Karpas-422 (cell line): ENCODE data around the gene FER. TPM values are rescaled to one million over a fixed set of nuclear protein-coding genes. Genes with fewer than 3 reads are reported as not detected.

Source experiments
- DNase-seq: peaks from one replicate; pipeline ENCODE4 v3.0.0-alpha.2; 2015
- H2AFZ ChIP-seq: fragments of 200-600 bp; sonication (generic); 2 replicates; pipeline ENCODE4 v1.6.1; 2014; ENCODE audit warnings: antibody characterized with exemption, low read length, mixed read lengths
- H3K27ac ChIP-seq: fragments of 200-600 bp; sonication (generic); 2 replicates; pipeline ENCODE4 v1.5.1; 2014; ENCODE audit warnings: mild to moderate bottlenecking, low read length, moderate library complexity
- H3K27me3 ChIP-seq: fragments of 200-600 bp; sonication (generic); 2 replicates; pipeline ENCODE4 v1.6.1; 2014; ENCODE audit warnings: low read length, mixed read lengths
- H3K36me3 ChIP-seq: fragments of 200-600 bp; sonication (generic); 2 replicates; pipeline ENCODE4 v1.6.1; 2014; ENCODE audit warnings: low read length, mixed read lengths; ENCODE audit not compliant: insufficient read depth
- H3K4me1 ChIP-seq: fragments of 200-600 bp; sonication (generic); 2 replicates; pipeline ENCODE4 v1.6.1; 2014; ENCODE audit warnings: mild to moderate bottlenecking, low read length, mixed read lengths
- H3K4me2 ChIP-seq: fragments of 200-600 bp; sonication (generic); 2 replicates; pipeline ENCODE4 v1.6.1; 2014; ENCODE audit warnings: low read length, low read depth, mild to moderate bottlenecking; ENCODE audit not compliant: poor library complexity, severe bottlenecking
- H3K4me3 ChIP-seq: fragments of 200-600 bp; sonication (generic); 2 replicates; pipeline ENCODE4 v1.5.1; 2014; ENCODE audit warnings: mild to moderate bottlenecking, antibody characterized with exemption, low read length, mixed read lengths
- H3K79me2 ChIP-seq: fragments of 200-600 bp; sonication (generic); 2 replicates; pipeline ENCODE4 v1.6.1; 2014; ENCODE audit warnings: mild to moderate bottlenecking, low read length, mixed read lengths
- H3K9ac ChIP-seq: fragments of 200-600 bp; sonication (generic); 2 replicates; pipeline ENCODE4 v1.6.0; 2014; ENCODE audit warnings: low read length
- H3K9me2 ChIP-seq: fragments of 200-600 bp; sonication (generic), shearing (Covaris generic); replicated peaks from 2 replicates; pipeline ENCODE4 v1.6.0; 2014; ENCODE audit warnings: mild to moderate bottlenecking, low read length, moderate library complexity; ENCODE audit not compliant: insufficient read depth
- H3K9me3 ChIP-seq: fragments of 300-700, 200-600 bp; sonication (generic); 2 replicates; pipeline ENCODE4 v1.6.1; 2014; ENCODE audit warnings: low read length, mixed read lengths
- H4K20me1 ChIP-seq: fragments of 200-600 bp; sonication (generic); 2 replicates; pipeline ENCODE4 v1.6.1; 2014; ENCODE audit warnings: mild to moderate bottlenecking, antibody characterized with exemption, low read length, low read depth; ENCODE audit not compliant: insufficient read depth
- total RNA-seq: library from RNA; depleted of rRNA; stranded (reverse); fragments of >200 nt; shearing (Covaris generic); gene quantifications from 2 replicates; pipeline ENCODE4 v1.2.3, GENCODE V29; 2014; ENCODE audit warnings: low replicate concordance

The FER gene
- total RNA-seq, 1 experiment from 2014 or later, result 14.6 TPM

DNA sequence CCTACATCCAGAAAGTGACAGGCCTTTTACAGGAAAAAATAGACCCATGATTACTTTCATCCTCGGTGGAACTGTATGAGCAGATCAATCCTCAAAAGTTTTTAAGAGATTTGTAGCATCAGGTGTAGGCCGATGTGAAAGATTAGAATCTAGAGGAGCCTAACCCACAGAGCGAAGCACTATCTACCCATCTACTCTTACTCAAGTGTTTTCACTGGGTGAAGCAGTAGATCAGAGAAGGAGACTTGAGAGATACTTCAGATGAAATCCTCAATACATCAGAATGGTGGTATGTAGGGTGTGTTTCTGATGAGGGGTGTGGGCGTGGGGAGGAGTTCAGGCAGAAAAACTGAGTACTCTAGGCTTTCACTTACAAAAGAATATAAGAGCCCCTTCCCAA lies 192.8 kb downstream of the FER start:
- H3K27me3 ChIP-seq, result no peaks in the 10 kb centered on the region
- no peak overlapping the region for H3K4me3 ChIP-seq
- H3K9ac ChIP-seq, result no peak overlapping the region
- H3K79me2 ChIP-seq, result no peaks in the 10 kb centered on the region
- no peaks in the 10 kb centered on the region for H3K9me2 ChIP-seq
- H2AFZ ChIP-seq, result no peak overlapping the region
- DNase-seq, result no peak
- no peaks in the 10 kb centered on the region for H3K4me1 ChIP-seq
- no peak overlapping the region for H3K27ac ChIP-seq
- 0 out of 2 replicates have a peak, but pooled peaks cover 5% of the 10 kb centered on the region for H4K20me1 ChIP-seq
- no peaks in the 10 kb centered on the region for H3K36me3 ChIP-seq
- no peaks in the 10 kb centered on the region for H3K9me3 ChIP-seq
- no peak overlapping the region for H3K4me2 ChIP-seq

DNA sequence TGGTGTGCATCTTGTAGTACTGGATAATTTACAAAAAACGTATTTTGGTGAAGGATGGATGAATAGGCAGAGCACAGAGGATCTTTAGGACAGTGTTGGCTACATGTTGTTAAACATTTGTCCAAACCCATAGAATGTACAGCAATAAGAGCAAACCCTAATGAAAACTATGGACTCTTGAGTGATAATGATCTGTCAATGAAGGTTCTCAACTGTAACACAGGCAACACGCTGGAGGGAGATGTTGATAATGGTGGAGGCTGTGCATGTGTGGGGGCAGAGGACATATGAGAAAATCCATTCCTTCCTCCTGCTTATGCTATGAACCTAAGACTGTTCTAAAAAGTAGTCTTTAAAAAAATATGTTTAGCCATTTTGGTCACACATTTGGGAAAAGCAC lies 194.0 kb downstream of the FER start:
- no peak for DNase-seq
- Histone ChIP-seq H3K9ac (no peak overlapping the region), H3K9me2 (no peaks in the 10 kb centered on the region), H3K9me3 (no peaks in the 10 kb centered on the region), H3K4me3 (no peak overlapping the region), H2AFZ (no peak overlapping the region), H3K79me2 (no peaks in the 10 kb centered on the region), H3K27ac (no peak overlapping the region), H3K36me3 (no peaks in the 10 kb centered on the region), H3K4me2 (no peak overlapping the region), H4K20me1 (0 out of 2 replicates have a peak, but pooled peaks cover 5% of the 10 kb centered on the region), H3K27me3 (no peaks in the 10 kb centered on the region), H3K4me1 (no peaks in the 10 kb centered on the region)

GRCh38 chr5:108942701-108943100 lies 195.0 kb downstream of the FER start:
- no peak for DNase-seq
- Histone ChIP-seq H3K4me3 (no peak overlapping the region), H3K4me1 (no peaks in the 10 kb centered on the region), H3K27ac (no peak overlapping the region), H3K9me2 (no peaks in the 10 kb centered on the region), H2AFZ (no peak overlapping the region), H3K4me2 (no peak overlapping the region), H3K36me3 (no peaks in the 10 kb centered on the region), H3K9me3 (no peaks in the 10 kb centered on the region), H3K27me3 (no peaks in the 10 kb centered on the region), H3K79me2 (no peaks in the 10 kb centered on the region), H4K20me1 (0 out of 2 replicates have a peak, but pooled peaks cover 10% of the 10 kb centered on the region), H3K9ac (no peak overlapping the region)

GRCh38 chr5:108945094-108945493 lies 197.4 kb downstream of the FER start:
- H3K27ac ChIP-seq, result no peak overlapping the region
- H4K20me1 ChIP-seq, result 0 out of 2 replicates have a peak, but pooled peaks cover 5% of the 10 kb centered on the region

GRCh38 chr5:108946008-108946407 lies 198.3 kb downstream of the FER start:
- Histone ChIP-seq H3K4me3 (no peak overlapping the region), H3K27me3 (no peaks in the 10 kb centered on the region), H3K36me3 (no peaks in the 10 kb centered on the region), H4K20me1 (0 out of 2 replicates have a peak, but pooled peaks cover 5% of the 10 kb centered on the region), H2AFZ (no peak overlapping the region), H3K4me1 (no peaks in the 10 kb centered on the region), H3K9me2 (no peaks in the 10 kb centered on the region), H3K9me3 (no peaks in the 10 kb centered on the region), H3K79me2 (no peaks in the 10 kb centered on the region), H3K9ac (no peak overlapping the region), H3K27ac (no peak overlapping the region), H3K4me2 (no peak overlapping the region)
- DNase-seq, result no peak

More at GRCh38 chr5:108945094-108945493, 197.4 kb downstream of the FER start:
- DNase-seq, result no peak
- H3K36me3 ChIP-seq, result no peaks in the 10 kb centered on the region
- no peaks in the 10 kb centered on the region for H3K9me3 ChIP-seq
- H3K4me3 ChIP-seq, result no peak overlapping the region
- no peak overlapping the region for H3K4me2 ChIP-seq
- no peaks in the 10 kb centered on the region for H3K4me1 ChIP-seq
- no peak overlapping the region for H2AFZ ChIP-seq
- no peak overlapping the region for H3K9ac ChIP-seq
- no peaks in the 10 kb centered on the region for H3K79me2 ChIP-seq
- no peaks in the 10 kb centered on the region for H3K9me2 ChIP-seq
- no peaks in the 10 kb centered on the region for H3K27me3 ChIP-seq

DNA sequence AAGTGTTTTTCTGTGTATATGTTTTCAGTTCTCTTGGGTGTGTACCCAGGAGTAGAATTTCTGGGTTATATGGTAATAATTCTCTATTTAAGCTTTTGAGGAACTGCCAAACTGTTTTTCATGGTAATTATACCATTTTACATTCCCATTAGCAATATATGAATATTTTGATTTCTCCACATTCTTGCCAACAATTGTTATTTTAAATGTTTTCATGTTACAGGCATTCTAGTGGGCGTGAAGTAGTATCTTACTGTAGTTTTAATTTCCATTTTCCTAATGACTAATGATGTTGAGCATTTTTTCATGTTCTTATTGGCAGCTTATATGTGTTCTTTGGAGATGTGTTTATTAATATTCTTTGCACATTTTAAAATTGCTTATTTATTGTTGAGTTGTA lies 199.5 kb downstream of the FER start:
- H3K4me1 ChIP-seq, result no peaks in the 10 kb centered on the region
- no peak overlapping the region for H3K27ac ChIP-seq
- H3K36me3 ChIP-seq, result no peaks in the 10 kb centered on the region
- H2AFZ ChIP-seq, result no peak overlapping the region
- no peak overlapping the region for H3K9ac ChIP-seq
- no peak overlapping the region for H3K4me2 ChIP-seq
- no peaks in the 10 kb centered on the region for H3K9me2 ChIP-seq
- no peak for DNase-seq
- H4K20me1 ChIP-seq, result 0 out of 2 replicates have a peak, but pooled peaks cover 5% of the 10 kb centered on the region
- H3K27me3 ChIP-seq, result no peaks in the 10 kb centered on the region
- no peaks in the 10 kb centered on the region for H3K9me3 ChIP-seq
- no peak overlapping the region for H3K4me3 ChIP-seq
- H3K79me2 ChIP-seq, result no peaks in the 10 kb centered on the region

DNA sequence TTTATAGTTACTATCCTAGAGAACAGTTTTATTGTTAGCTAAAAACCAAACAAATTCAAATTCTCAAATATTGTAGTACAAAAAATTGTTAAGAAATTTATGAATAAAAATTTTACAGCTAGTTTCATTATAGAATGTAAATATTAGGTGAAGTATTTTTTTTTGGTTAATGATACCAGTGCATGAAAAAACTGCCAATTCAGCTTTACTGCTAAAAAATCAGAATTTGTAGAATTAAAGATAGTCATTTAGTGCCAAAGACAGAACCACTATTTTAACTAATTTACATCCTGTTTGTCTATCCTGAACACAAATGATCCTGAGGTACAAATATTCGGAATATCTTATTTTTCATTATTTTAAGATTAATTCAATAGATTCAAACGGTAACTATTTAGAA lies 202.6 kb downstream of the FER start:
- Histone ChIP-seq H3K4me3 (no peak overlapping the region), H3K4me1 (no peaks in the 10 kb centered on the region), H3K27me3 (no peaks in the 10 kb centered on the region), H3K79me2 (no peaks in the 10 kb centered on the region), H3K9me3 (no peaks in the 10 kb centered on the region), H3K27ac (no peak overlapping the region), H3K9me2 (no peaks in the 10 kb centered on the region), H4K20me1 (0 out of 2 replicates have a peak, but pooled peaks cover 5% of the 10 kb centered on the region), H3K9ac (no peak overlapping the region), H2AFZ (no peak overlapping the region), H3K36me3 (no peaks in the 10 kb centered on the region), H3K4me2 (no peak overlapping the region)
- DNase-seq, result no peak

DNA sequence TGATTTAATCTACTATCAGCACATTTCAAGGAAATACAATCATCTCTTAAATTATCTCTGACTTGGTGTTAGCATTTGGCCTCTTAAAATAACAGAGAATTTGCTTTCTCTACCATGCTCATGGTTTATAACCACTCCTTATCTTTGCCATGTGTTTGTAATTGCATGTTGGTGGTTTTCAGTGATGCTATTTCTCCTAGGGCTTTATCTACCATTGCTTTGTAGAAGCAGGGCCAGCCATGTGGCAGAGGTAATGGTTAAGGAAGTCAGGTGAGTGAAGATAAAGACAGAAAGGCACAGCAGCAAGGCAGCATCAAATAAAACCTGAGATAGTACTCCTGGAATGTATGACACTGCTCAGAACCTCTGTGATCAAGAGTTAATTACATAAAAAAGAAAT lies 206.2 kb downstream of the FER start:
- no peak overlapping the region for H3K9ac ChIP-seq
- no peaks in the 10 kb centered on the region for H3K4me1 ChIP-seq
- no peaks in the 10 kb centered on the region for H3K27me3 ChIP-seq
- no peaks in the 10 kb centered on the region for H3K9me2 ChIP-seq
- no peak overlapping the region for H2AFZ ChIP-seq
- H3K4me2 ChIP-seq, result no peak overlapping the region
- no peak for DNase-seq
- H3K36me3 ChIP-seq, result no peaks in the 10 kb centered on the region
- no peak overlapping the region for H3K4me3 ChIP-seq
- no peaks in the 10 kb centered on the region for H3K79me2 ChIP-seq
- H3K9me3 ChIP-seq, result no peaks in the 10 kb centered on the region
- H4K20me1 ChIP-seq, result no peaks in the 10 kb centered on the region
- no peak overlapping the region for H3K27ac ChIP-seq

DNA sequence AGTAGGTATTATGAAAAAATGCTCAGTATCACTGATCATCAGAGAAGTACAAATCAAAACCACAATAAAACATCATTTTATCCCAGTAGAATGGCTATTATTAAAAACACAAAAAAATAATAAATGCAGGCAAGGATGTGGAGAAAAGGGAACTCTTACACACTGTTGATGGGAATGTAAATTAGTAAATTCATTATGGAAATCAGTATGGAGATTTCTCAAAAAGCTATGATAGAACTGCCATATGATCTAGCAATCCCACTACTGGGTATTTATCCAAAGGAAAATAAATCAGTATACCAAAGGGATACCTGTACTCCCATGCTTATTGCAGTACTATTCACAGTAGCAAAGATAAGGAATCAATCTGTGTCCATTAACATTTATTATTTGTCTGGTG lies 209.6 kb downstream of the FER start:
- no peak for DNase-seq
- no peak overlapping the region for H3K27ac ChIP-seq
- no peaks in the 10 kb centered on the region for H3K27me3 ChIP-seq
- no peak overlapping the region for H3K4me2 ChIP-seq
- no peaks in the 10 kb centered on the region for H3K79me2 ChIP-seq
- no peak overlapping the region for H3K4me3 ChIP-seq
- no peak overlapping the region for H2AFZ ChIP-seq
- no peak overlapping the region for H3K9ac ChIP-seq
- H3K36me3 ChIP-seq, result no peaks in the 10 kb centered on the region
- no peaks in the 10 kb centered on the region for H3K9me3 ChIP-seq
- no peaks in the 10 kb centered on the region for H3K9me2 ChIP-seq
- H4K20me1 ChIP-seq, result no peaks in the 10 kb centered on the region
- H3K4me1 ChIP-seq, result no peaks in the 10 kb centered on the region
